RWPE2 (cell line): Measurements from ENCODE around the gene HABP2.

Source experiments
- ATAC-seq: fragments of 200-7000 bp; cut with Tn5 transposase; 3 replicates; pipeline ENCODE4 v1.9.1; 2021; ENCODE audit warnings: low read depth
- DNase-seq: peaks from one replicate; pipeline ENCODE4 v3.0.0-alpha.2; 2020; ENCODE audit warnings: low spot score
- H3K27ac ChIP-seq: fragments of 450-650 bp; 2 replicates; pipeline ENCODE4 v1.5.1; 2017; ENCODE audit warnings: mild to moderate bottlenecking; ENCODE audit not compliant: poor library complexity, severe bottlenecking
- H3K27me3 ChIP-seq: fragments of 250-450 bp; sonication (Bioruptor Pico); 2 replicates; pipeline ENCODE4 v1.5.1; 2021; ENCODE audit warnings: mild to moderate bottlenecking, moderate library complexity; ENCODE audit not compliant: insufficient read depth, poor library complexity, severe bottlenecking
- H3K36me3 ChIP-seq: fragments of 250-450 bp; sonication (Bioruptor Pico); 2 replicates; pipeline ENCODE4 v1.5.1; 2020; ENCODE audit warnings: low read depth, mild to moderate bottlenecking, moderate library complexity
- H3K4me1 ChIP-seq: fragments of 250-450 bp; sonication (Bioruptor Pico); 2 replicates; pipeline ENCODE4 v1.5.1; 2021; ENCODE audit warnings: mild to moderate bottlenecking, moderate library complexity; ENCODE audit not compliant: insufficient read depth, poor library complexity, severe bottlenecking
- H3K4me3 ChIP-seq: fragments of 250-450 bp; sonication (Bioruptor Pico); 2 replicates; pipeline ENCODE4 v1.5.1; 2021; ENCODE audit warnings: mild to moderate bottlenecking, moderate library complexity; ENCODE audit not compliant: severe bottlenecking
- H3K9me3 ChIP-seq: fragments of 250-450 bp; sonication (Bioruptor Pico); 2 replicates; pipeline ENCODE4 v1.5.1; 2021; ENCODE audit warnings: mild to moderate bottlenecking, moderate library complexity; ENCODE audit not compliant: severe bottlenecking
- TF ChIP-seq, protein P1 (sequence below): fragments of 450-650 bp; IDR thresholded peaks from one replicate; pipeline ENCODE4 v1.5.1; 2017; ENCODE audit warnings: mild to moderate bottlenecking, moderate library complexity; ENCODE audit not compliant: poor library complexity, severe bottlenecking

HABP2 gene

DNA sequence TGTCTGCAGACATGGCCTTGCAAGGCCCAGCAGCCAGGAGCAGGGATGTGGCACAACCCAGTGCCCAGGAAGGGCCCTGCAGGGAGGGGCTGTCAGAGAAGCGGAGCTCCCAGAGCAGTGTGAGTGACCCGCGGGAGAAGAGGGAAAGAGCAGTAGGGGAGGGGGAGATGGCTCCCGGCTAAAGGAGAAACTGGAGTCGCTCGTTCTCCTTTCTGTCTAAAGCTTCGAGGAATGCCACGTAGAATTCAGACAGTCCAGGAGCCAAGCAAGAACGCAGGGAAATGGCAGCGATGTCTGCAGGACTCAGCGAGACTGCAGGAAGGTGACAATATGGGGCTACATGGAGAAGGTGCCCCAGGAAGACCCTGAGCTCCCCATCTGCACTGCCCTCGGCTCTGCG is 22.4 kb upstream of the HABP2 start:
- no peaks in the 10 kb centered on the region for H3K4me1 ChIP-seq
- no peak overlapping the region for H3K27ac ChIP-seq
- H3K27me3 ChIP-seq = no peaks in the 10 kb centered on the region
- TF ChIP-seq, protein P1, sequence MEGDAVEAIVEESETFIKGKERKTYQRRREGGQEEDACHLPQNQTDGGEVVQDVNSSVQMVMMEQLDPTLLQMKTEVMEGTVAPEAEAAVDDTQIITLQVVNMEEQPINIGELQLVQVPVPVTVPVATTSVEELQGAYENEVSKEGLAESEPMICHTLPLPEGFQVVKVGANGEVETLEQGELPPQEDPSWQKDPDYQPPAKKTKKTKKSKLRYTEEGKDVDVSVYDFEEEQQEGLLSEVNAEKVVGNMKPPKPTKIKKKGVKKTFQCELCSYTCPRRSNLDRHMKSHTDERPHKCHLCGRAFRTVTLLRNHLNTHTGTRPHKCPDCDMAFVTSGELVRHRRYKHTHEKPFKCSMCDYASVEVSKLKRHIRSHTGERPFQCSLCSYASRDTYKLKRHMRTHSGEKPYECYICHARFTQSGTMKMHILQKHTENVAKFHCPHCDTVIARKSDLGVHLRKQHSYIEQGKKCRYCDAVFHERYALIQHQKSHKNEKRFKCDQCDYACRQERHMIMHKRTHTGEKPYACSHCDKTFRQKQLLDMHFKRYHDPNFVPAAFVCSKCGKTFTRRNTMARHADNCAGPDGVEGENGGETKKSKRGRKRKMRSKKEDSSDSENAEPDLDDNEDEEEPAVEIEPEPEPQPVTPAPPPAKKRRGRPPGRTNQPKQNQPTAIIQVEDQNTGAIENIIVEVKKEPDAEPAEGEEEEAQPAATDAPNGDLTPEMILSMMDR = no peak
- no peak for DNase-seq
- no peaks in the 10 kb centered on the region for H3K9me3 ChIP-seq
- H3K4me3 ChIP-seq = no peak overlapping the region
- H3K36me3 ChIP-seq = no peaks in the 10 kb centered on the region
- no peak for ATAC-seq

DNA sequence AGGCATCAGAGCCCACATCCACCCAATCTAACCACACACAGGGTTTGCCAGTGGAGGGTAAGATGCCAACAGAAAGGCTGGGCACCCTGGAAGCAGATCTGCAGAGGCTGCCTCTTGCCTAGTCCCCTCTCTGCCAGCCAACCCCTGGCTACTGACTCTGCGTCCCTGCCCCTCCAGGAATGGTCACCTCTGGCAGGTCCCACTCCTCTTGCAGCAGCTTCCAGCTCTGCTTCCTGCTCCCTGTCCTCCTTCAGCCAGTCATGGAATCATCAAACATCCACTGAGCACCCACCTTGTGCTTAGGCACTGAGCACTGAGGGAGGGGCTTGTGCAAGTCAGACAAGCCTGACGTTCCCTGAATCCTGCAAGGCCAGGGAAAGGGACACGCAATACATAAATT is 20.1 kb upstream of the HABP2 start:
- H3K4me3 ChIP-seq = no peak overlapping the region
- H3K4me1 ChIP-seq = no peaks in the 10 kb centered on the region
- no peaks in the 10 kb centered on the region for H3K9me3 ChIP-seq
- H3K27ac ChIP-seq = no peak overlapping the region
- no peaks in the 10 kb centered on the region for H3K36me3 ChIP-seq
- TF ChIP-seq, protein P1 = no peak
- no peaks in the 10 kb centered on the region for H3K27me3 ChIP-seq
- DNase-seq (no peak), ATAC-seq (no peak)

DNA sequence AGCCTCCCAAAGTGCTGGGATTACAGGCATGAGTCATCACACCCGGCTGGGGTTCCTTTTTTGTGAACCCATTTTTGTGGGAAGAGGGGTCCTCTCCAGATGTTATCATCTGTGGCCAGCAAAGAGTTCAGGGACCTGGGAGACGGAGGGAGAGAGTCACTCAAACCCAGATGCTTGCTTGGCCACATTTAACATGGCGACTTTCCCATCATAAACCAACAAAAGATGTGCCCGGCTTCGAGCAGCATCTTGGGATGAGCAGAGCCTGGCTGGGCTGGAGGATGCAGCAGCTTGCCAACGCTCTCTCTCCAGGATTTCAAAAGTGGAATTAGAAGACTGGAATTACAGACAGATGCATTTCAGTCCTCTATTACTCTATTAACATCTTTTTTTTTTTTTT is 19.1 kb upstream of the HABP2 start:
- TF ChIP-seq, protein P1 = no peak
- H3K4me3 ChIP-seq = no peak overlapping the region
- H3K27ac ChIP-seq = no peak overlapping the region
- H3K36me3 ChIP-seq = no peaks in the 10 kb centered on the region
- H3K9me3 ChIP-seq = no peaks in the 10 kb centered on the region
- no peaks in the 10 kb centered on the region for H3K4me1 ChIP-seq
- ATAC-seq (no peak), DNase-seq (no peak)
- no peaks in the 10 kb centered on the region for H3K27me3 ChIP-seq

DNA sequence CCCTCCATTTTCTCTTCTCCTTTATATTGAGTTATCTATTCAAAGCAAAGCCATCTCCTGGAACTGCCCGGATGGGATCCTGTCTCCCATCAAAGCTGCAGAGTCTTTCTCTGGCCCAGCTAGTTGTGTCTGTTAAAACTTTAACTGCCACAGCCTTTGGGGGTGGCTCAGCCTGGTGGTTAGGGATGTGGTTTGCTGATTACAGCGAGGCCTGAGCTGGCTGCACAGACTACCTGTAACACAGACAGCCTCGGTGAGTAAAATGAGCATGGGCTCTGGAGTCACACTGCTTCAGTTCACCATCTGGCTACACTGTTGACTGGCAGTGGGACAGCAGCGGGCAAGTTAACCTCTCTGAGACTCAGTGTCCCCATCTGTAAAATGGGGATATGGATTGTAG is 18.4 kb upstream of the HABP2 start:
- ATAC-seq = no peak
- TF ChIP-seq, protein P1 = no peak
- no peak overlapping the region for H3K27ac ChIP-seq
- H3K36me3 ChIP-seq = no peaks in the 10 kb centered on the region
- H3K4me3 ChIP-seq = no peak overlapping the region
- H3K4me1 ChIP-seq = no peaks in the 10 kb centered on the region
- H3K27me3 ChIP-seq = no peaks in the 10 kb centered on the region
- H3K9me3 ChIP-seq = no peaks in the 10 kb centered on the region
- no peak for DNase-seq

DNA sequence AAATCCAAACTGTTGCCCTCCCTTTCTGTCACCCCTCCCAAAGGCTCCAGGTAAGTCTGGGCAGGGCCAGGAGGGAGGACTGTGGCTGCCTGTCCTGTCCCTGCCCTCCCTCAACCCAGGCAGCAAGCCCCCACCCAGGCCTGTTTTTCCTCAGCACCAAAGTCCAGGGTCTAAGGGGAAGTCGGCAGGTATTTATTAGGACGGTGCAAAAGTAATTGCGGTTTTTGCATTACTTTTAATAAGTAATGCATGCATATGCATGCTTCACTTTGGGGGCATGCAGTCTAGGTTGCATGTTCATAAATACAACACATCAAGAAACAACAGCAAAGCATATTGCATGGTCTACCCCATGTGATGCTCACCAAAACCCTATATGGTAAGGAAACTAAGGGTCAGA is 15.2 kb upstream of the HABP2 start:
- TF ChIP-seq, protein P1 = no peak
- H3K4me3 ChIP-seq = no peak overlapping the region
- no peaks in the 10 kb centered on the region for H3K27me3 ChIP-seq
- DNase-seq (no peak), ATAC-seq (no peak)
- no peaks in the 10 kb centered on the region for H3K9me3 ChIP-seq
- H3K36me3 ChIP-seq = no peaks in the 10 kb centered on the region
- H3K27ac ChIP-seq = no peak overlapping the region
- H3K4me1 ChIP-seq = no peaks in the 10 kb centered on the region
